Ovary (tissue), 3 donors: Measurements from ENCODE around the gene PCSK2.

Source experiments
- CTCF ChIP-seq, 3 donors: fragments of 450-650 bp in 2 of 3; fragments of 200-600 bp in 1 of 3; IDR thresholded peaks; one replicate each; pipeline versions ENCODE4 v1.5.1 to v1.8.0; 2016 to 2022; ENCODE audit warnings: antibody characterized with exemption in 3 of 3, mild to moderate bottlenecking in 1 of 3
- EP300 ChIP-seq: sonication (generic); formaldehyde crosslinking; IDR thresholded peaks from one replicate; pipeline ENCODE4 v1.6.1; 2017; ENCODE audit warnings: antibody characterized with exemption
- POLR2A ChIP-seq: fragments of 450-650 bp; IDR thresholded peaks from one replicate; pipeline ENCODE4 v1.6.1; 2017; ENCODE audit warnings: antibody characterized with exemption, mild to moderate bottlenecking, moderate library complexity
- donor health status: DM: no; HTN: no; CAD: no.

- TF ChIP-seq CTCF (IDR thresholded peaks at IDR 0.05) = no peak
- TF ChIP-seq POLR2A = no peak
- no peak for TF ChIP-seq EP300
Observed at GRCh38 chr20:17295151-17295726, 68.4 kb downstream of the PCSK2 start.
